Peyer's patch (tissue), 4 donors: Measurements from ENCODE around the gene ABCB9.

Experiments
- POLR2A ChIP-seq, 2 donors: fragments of 450-650 bp; IDR thresholded peaks; one replicate each; pipeline ENCODE4 v1.5.1; 2017; ENCODE audit warnings: antibody characterized with exemption in 2 of 2, mild to moderate bottlenecking in 2 of 2, moderate library complexity in 2 of 2
- TF ChIP-seq, protein P1 (sequence below), 6 experiments: fragments of 450-650 bp in 4 of 6; fragments of 200-600 bp in 2 of 6; sonication (generic) in 1 of 6; IDR thresholded peaks; one replicate each; pipeline ENCODE4 v1.5.1; 2017 to 2019; ENCODE audit warnings: antibody characterized with exemption in 6 of 6, mild to moderate bottlenecking in 3 of 6, moderate library complexity in 1 of 6

DNA sequence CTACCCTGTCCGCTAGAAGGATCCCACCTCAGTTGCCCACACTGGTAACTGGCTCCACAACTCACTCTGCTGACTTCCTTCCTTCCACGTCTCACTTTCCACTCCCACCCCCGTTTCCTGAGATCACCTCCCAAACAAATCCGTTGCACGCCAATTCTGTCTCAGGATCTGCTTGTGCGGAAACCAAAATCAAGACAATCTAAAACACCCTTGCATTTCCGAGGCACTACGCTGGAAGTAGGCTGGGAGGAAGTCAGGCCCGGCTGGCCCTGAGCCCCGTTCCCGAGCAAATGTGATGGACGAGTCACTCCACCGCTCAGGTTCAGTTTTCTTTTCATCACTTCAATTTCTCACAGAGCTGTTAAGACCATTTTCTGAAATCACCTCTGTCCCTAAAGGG, 23.1 kb downstream of the ABCB9 start:
- TF ChIP-seq, protein P1, sequence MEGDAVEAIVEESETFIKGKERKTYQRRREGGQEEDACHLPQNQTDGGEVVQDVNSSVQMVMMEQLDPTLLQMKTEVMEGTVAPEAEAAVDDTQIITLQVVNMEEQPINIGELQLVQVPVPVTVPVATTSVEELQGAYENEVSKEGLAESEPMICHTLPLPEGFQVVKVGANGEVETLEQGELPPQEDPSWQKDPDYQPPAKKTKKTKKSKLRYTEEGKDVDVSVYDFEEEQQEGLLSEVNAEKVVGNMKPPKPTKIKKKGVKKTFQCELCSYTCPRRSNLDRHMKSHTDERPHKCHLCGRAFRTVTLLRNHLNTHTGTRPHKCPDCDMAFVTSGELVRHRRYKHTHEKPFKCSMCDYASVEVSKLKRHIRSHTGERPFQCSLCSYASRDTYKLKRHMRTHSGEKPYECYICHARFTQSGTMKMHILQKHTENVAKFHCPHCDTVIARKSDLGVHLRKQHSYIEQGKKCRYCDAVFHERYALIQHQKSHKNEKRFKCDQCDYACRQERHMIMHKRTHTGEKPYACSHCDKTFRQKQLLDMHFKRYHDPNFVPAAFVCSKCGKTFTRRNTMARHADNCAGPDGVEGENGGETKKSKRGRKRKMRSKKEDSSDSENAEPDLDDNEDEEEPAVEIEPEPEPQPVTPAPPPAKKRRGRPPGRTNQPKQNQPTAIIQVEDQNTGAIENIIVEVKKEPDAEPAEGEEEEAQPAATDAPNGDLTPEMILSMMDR (IDR thresholded peaks at IDR 0.05): no peak
- TF ChIP-seq POLR2A (IDR thresholded peaks at IDR 0.05): no peak
